Tibial nerve (tissue), 4 donors: ENCODE measurements around the gene KIAA0753. TPM values are rescaled to one million over a fixed set of nuclear protein-coding genes. Genes with fewer than 3 reads are reported as not detected.
"Not testable (repeated sequence)": the region's sequence is repeated elsewhere in the genome, so short reads cannot be mapped to it uniquely, and the experiment has no call there.

ENCODE experiments used
- DNase-seq, 2 donors: peaks; one replicate each; pipeline ENCODE4 v3.0.0-alpha.2; 2019; ENCODE audit warnings: low spot score in 2 of 2
- H3K27ac ChIP-seq, 4 donors: fragments of 200-600 bp; sonication (generic) in 3 of 4; one replicate each; pipeline ENCODE4 v1.5.1; 2017 to 2019; ENCODE audit warnings: mild to moderate bottlenecking in 1 of 4
- H3K27me3 ChIP-seq, 2 donors: fragments of 200-600 bp; sonication (generic) in 1 of 2; one replicate each; pipeline versions ENCODE4 v1.5.1 to v1.6.0; 2017 to 2019
- H3K36me3 ChIP-seq, 3 donors: fragments of 200-600 bp; sonication (generic); one replicate each; pipeline ENCODE4 v1.5.1; 2018 to 2019
- H3K4me1 ChIP-seq, 4 donors: fragments of 200-600 bp; sonication (generic) in 3 of 4; one replicate each; pipeline ENCODE4 v1.5.1; 2017 to 2019
- H3K4me3 ChIP-seq, 4 donors: fragments of 200-600 bp; sonication (generic) in 3 of 4; one replicate each; pipeline ENCODE4 v1.5.1; 2017 to 2019; ENCODE audit warnings: mild to moderate bottlenecking in 1 of 4, moderate library complexity in 1 of 4
- H3K9me3 ChIP-seq, 4 donors: fragments of 200-600 bp; sonication (generic) in 3 of 4; one replicate each; pipeline ENCODE4 v1.5.1; 2017 to 2019
- CTCF ChIP-seq, 5 experiments: fragments of 200-600 bp in 3 of 5; fragments of 450-650 bp in 2 of 5; sonication (generic) in 3 of 5; IDR thresholded peaks; one replicate each; pipeline ENCODE4 v1.5.1; 2016 to 2019; ENCODE audit warnings: antibody characterized with exemption in 5 of 5, mild to moderate bottlenecking in 3 of 5, moderate library complexity in 2 of 5
- EP300 ChIP-seq, 2 donors: sonication (generic); formaldehyde crosslinking; IDR thresholded peaks; one replicate each; pipeline ENCODE4 v1.6.1; 2017; ENCODE audit warnings: antibody characterized with exemption in 2 of 2, mild to moderate bottlenecking in 1 of 2
- POLR2A ChIP-seq, 2 donors: fragments of 450-650 bp; IDR thresholded peaks; one replicate each; pipeline ENCODE4 v1.6.1; 2017; ENCODE audit warnings: antibody characterized with exemption in 2 of 2, mild to moderate bottlenecking in 2 of 2, moderate library complexity in 2 of 2
- WGBS, 2 donors: methylation state at CpG; one replicate each; pipeline ENCODE4 v1.1.5; 2018; 5-methylcytosine and 5-hydroxymethylcytosine counted together
- total RNA-seq, 4 donors: library from RNA; depleted of rRNA; stranded (reverse); fragments of >200 nt; gene quantifications; one replicate each; pipeline ENCODE4 v1.1.0, GENCODE V29; 2016

The KIAA0753 gene
- total RNA-seq, 4 donors from 2014 or later = 14.1 to 24.0 (median 16.9) TPM

GRCh38 chr17:6574687-6575595, 65.6 kb downstream of the KIAA0753 start:
- DNase-seq = no peak
- no peaks in the 10 kb centered on the region for H3K9me3 ChIP-seq
- H3K27me3 ChIP-seq = no peaks in the 10 kb centered on the region
- peaks cover 0 to 16% (median 11%) of the 10 kb centered on the region in 4 donors for H3K4me1 ChIP-seq
- no peak for TF ChIP-seq POLR2A (IDR thresholded peaks at IDR 0.05)
- no peak for TF ChIP-seq EP300 (IDR thresholded peaks at IDR 0.05)
- TF ChIP-seq CTCF (IDR thresholded peaks at IDR 0.05) = no peak
- H3K36me3 ChIP-seq = peaks cover 0 to 39% (median 0%) of the 10 kb centered on the region in 3 donors
- WGBS, 2 donors = 20 to 28% methylated on average over 19 to 22 of the region's 23 CpGs
- no peak overlapping the region for H3K4me3 ChIP-seq
- H3K27ac ChIP-seq = peak overlapping the region in 1 of 4 donors; percentile 4

DNA sequence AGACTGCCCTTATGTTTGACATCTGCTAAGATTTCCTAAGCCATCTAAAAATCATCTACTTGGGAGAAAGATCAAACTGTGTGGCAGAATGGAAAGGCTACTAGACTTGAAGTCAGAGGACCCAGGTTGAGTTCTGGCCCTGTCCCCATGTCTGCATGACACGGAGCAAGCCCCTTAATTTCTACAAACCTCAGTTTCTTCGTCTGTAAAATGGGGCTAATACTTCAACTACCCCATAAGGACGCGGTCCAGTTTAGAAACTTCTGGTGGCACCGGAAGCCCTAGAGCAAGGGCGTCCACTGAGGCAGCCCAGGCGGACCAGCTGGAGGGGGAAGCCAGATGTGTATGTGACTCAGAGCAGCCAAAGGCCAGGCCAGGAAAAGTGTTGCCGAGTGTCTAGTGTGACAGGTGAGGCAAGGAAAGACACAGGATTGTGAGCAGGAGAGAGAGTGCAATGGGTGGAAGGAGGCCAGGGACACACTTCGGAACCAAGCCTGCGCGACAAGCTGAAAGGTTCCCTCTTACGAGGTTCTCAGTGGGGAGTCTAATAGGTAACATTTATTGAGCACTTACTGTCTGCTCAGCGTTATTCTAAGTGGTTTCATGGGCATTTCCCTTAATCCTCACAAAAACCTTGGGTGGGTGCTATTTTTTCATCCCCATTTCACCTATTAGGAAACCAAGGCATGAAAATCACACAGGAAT, 66.4 kb downstream of the KIAA0753 start:
- H3K27me3 ChIP-seq = no peaks in the 10 kb centered on the region
- TF ChIP-seq CTCF (IDR thresholded peaks at IDR 0.05) (no peak), POLR2A (IDR thresholded peaks at IDR 0.05) (no peak), EP300 (IDR thresholded peaks at IDR 0.05) (no peak)
- H3K9me3 ChIP-seq = no peaks in the 10 kb centered on the region
- WGBS, 2 donors = 93 to 95% methylated on average over 13 of the region's 13 CpGs
- no peak overlapping the region for H3K27ac ChIP-seq
- no peak overlapping the region for H3K4me3 ChIP-seq
- DNase-seq = no peak
- peaks cover 0 to 31% (median 0%) of the 10 kb centered on the region in 3 donors for H3K36me3 ChIP-seq
- peaks cover 0 to 16% (median 11%) of the 10 kb centered on the region in 4 donors for H3K4me1 ChIP-seq

DNA sequence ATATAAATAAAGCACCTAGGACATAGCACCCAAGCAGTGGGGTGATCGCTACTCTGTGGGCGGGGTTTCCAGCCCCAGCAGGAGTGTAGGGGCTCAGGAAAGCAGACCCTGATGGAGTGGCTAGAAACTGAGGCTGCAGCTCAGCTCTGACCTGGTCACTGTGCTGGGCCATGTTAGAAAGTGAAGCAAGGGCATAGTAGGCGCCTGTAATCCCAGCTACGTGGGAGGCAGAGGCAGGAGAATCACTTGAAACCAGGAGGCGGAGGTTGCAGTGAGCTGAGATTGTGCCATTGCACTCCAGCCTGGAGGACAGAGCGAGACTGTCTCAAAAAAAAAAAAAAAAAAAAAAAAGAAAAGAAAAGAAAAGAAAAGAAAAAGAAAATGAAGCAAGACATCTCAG, 67.0 kb downstream of the KIAA0753 start:
- Histone ChIP-seq H3K36me3 (peaks cover 0 to 25% (median 0%) of the 10 kb centered on the region in 3 donors), H3K4me1 (peaks cover 0 to 16% (median 11%) of the 10 kb centered on the region in 4 donors)
- not testable (repeated sequence) for H3K9me3 ChIP-seq, H3K4me3 ChIP-seq, H3K27me3 ChIP-seq, H3K27ac ChIP-seq, DNase-seq
- 94 to 96% methylated on average over 6 of the region's 6 CpGs for WGBS, 2 donors

GRCh38 chr17:6572972-6573370, 67.5 kb downstream of the KIAA0753 start:
- H3K4me1 ChIP-seq = peaks cover 0 to 16% (median 11%) of the 10 kb centered on the region in 4 donors
- TF ChIP-seq EP300 (IDR thresholded peaks at IDR 0.05) (no peak), POLR2A (IDR thresholded peaks at IDR 0.05) (no peak), CTCF (IDR thresholded peaks at IDR 0.05) (no peak)
- 93 to 95% methylated on average over 8 of the region's 8 CpGs for WGBS, 2 donors
- DNase-seq = no peak
- no peaks in the 10 kb centered on the region for H3K9me3 ChIP-seq
- H3K4me3 ChIP-seq = no peak overlapping the region
- no peak overlapping the region for H3K27ac ChIP-seq
- H3K27me3 ChIP-seq = no peaks in the 10 kb centered on the region
- H3K36me3 ChIP-seq = peaks cover 0 to 20% (median 0%) of the 10 kb centered on the region in 3 donors

DNA sequence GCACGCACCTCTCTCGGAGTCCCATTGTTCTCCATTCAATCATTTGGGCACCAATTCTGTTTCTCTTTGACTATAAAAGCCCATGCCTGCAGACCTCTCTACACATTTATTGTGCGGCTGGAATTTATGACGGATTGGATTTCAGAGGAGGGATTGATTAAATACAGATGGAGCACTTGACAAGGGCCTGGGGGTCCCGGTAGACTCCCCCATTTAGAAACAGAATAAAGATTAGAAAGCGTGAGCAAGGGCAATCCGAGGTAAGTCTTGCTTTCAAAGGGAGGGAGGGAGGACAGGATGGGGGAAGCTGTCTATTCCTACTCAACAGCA, 69.1 kb downstream of the KIAA0753 start:
- Histone ChIP-seq H3K36me3 (peaks cover 0 to 7% (median 0%) of the 10 kb centered on the region in 3 donors), H3K4me3 (no peak overlapping the region), H3K27ac (no peak overlapping the region), H3K4me1 (peaks cover 0 to 16% (median 11%) of the 10 kb centered on the region in 4 donors), H3K27me3 (no peaks in the 10 kb centered on the region), H3K9me3 (no peaks in the 10 kb centered on the region)
- 47 to 54% methylated on average over 7 of the region's 7 CpGs for WGBS, 2 donors
- no peak for TF ChIP-seq EP300 (IDR thresholded peaks at IDR 0.05)
- TF ChIP-seq POLR2A (IDR thresholded peaks at IDR 0.05) = no peak
- no peak for TF ChIP-seq CTCF (IDR thresholded peaks at IDR 0.05)
- DNase-seq = no peak
